ENCODE results near the gene TMEM184B.

The TMEM184B gene
- total RNA-seq: 46.4 to 57.4 reads per million in 2 donors

GRCh38 chr22:38272373-38273134, at the start of gene TMEM184B:
Gene TMEM184B (minus strand): TSS chr22:38273010. CDS start chr22:38247961, 25,049 bp downstream.
- peak; percentile 77 for DNase-seq

GRCh38 chr22:38320605-38321402, 48.0 kb upstream of the TMEM184B start:
- DNase-seq: no peak

- no peak for DNase-seq
Observed at GRCh38 chr22:38318792-38319773, 46.3 kb upstream of the TMEM184B start.

- DNase-seq: no peak
Observed at GRCh38 chr22:38317995-38318715, 45.3 kb upstream of the TMEM184B start.

- peak; percentile 72 for DNase-seq
Observed at GRCh38 chr22:38317122-38317994, 44.5 kb upstream of the TMEM184B start, which contains the start of gene CSNK1E. Gene CSNK1E (minus strand): TSS chr22:38317433. CDS start chr22:38314157, 3,276 bp downstream.

- peak; percentile 51 for DNase-seq
Observed at GRCh38 chr22:38316364-38317121, 43.7 kb upstream of the TMEM184B start.

- no peak for DNase-seq
Observed at GRCh38 chr22:38315823-38316363, 43.1 kb upstream of the TMEM184B start.

- no peak for DNase-seq
Observed at GRCh38 chr22:38314933-38315822, 42.4 kb upstream of the TMEM184B start.

- DNase-seq: no peak
Observed at GRCh38 chr22:38314051-38314932, 41.5 kb upstream of the TMEM184B start.

GRCh38 chr22:38313384-38313955, 40.7 kb upstream of the TMEM184B start:
- no peak for DNase-seq

- no peak for DNase-seq
Observed at GRCh38 chr22:38312261-38312800, 39.5 kb upstream of the TMEM184B start.

- no peak for DNase-seq
Observed at GRCh38 chr22:38311323-38311620, 38.5 kb upstream of the TMEM184B start.

GRCh38 chr22:38310518-38311322, 37.9 kb upstream of the TMEM184B start:
- no peak for DNase-seq

- no peak for DNase-seq
Observed at GRCh38 chr22:38309614-38310517, 37.1 kb upstream of the TMEM184B start.

Measured in T-helper 9 cell (primary cell).